ENCODE measurements around the gene DDX23.

GRCh38 chr12:48838048-48838447 is 13.9 kb downstream of the DDX23 start:
- TF ChIP-seq, protein P1, sequence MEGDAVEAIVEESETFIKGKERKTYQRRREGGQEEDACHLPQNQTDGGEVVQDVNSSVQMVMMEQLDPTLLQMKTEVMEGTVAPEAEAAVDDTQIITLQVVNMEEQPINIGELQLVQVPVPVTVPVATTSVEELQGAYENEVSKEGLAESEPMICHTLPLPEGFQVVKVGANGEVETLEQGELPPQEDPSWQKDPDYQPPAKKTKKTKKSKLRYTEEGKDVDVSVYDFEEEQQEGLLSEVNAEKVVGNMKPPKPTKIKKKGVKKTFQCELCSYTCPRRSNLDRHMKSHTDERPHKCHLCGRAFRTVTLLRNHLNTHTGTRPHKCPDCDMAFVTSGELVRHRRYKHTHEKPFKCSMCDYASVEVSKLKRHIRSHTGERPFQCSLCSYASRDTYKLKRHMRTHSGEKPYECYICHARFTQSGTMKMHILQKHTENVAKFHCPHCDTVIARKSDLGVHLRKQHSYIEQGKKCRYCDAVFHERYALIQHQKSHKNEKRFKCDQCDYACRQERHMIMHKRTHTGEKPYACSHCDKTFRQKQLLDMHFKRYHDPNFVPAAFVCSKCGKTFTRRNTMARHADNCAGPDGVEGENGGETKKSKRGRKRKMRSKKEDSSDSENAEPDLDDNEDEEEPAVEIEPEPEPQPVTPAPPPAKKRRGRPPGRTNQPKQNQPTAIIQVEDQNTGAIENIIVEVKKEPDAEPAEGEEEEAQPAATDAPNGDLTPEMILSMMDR (conservative IDR thresholded peaks at IDR 0.05; ENCODE audit: low read depth, low read length), result no peak
- TF ChIP-seq EZH2 (IDR thresholded peaks at IDR 0.05; ENCODE audit: borderline replicate concordance, low read depth, low read length, poor library complexity, severe bottlenecking), result no peak
